Measurements from ENCODE around the gene ARFRP1.

DNA sequence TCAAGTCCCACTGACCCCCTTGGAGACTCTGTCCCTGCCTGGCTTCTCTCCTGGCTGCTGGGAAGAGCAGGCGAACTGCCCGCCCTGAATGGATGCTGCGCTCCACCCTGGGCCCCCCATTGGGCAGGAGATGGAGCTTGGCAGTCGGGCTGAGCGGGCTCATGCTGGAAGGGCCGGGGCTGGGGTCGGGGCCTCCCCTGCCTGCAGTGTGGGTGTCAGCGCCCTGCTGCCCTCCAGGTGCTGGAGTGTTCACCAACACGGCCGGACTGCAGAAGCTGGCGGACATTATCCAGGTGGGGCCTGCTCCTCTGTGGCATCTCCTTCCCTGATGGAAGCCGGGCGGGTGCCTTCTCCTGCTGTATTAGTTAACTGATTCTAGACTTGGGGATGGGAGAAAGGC lies 27.3 kb downstream of the ARFRP1 start:
- TF ChIP-seq, protein P1, sequence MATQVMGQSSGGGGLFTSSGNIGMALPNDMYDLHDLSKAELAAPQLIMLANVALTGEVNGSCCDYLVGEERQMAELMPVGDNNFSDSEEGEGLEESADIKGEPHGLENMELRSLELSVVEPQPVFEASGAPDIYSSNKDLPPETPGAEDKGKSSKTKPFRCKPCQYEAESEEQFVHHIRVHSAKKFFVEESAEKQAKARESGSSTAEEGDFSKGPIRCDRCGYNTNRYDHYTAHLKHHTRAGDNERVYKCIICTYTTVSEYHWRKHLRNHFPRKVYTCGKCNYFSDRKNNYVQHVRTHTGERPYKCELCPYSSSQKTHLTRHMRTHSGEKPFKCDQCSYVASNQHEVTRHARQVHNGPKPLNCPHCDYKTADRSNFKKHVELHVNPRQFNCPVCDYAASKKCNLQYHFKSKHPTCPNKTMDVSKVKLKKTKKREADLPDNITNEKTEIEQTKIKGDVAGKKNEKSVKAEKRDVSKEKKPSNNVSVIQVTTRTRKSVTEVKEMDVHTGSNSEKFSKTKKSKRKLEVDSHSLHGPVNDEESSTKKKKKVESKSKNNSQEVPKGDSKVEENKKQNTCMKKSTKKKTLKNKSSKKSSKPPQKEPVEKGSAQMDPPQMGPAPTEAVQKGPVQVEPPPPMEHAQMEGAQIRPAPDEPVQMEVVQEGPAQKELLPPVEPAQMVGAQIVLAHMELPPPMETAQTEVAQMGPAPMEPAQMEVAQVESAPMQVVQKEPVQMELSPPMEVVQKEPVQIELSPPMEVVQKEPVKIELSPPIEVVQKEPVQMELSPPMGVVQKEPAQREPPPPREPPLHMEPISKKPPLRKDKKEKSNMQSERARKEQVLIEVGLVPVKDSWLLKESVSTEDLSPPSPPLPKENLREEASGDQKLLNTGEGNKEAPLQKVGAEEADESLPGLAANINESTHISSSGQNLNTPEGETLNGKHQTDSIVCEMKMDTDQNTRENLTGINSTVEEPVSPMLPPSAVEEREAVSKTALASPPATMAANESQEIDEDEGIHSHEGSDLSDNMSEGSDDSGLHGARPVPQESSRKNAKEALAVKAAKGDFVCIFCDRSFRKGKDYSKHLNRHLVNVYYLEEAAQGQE (IDR thresholded peaks at IDR 0.05; ENCODE audit: insufficient read depth in 1 of 2, low read depth in 2 of 2, low read length in 2 of 2): no peak
- TF ChIP-seq POLR2AphosphoS5 (IDR thresholded peaks at IDR 0.05; ENCODE audit: low read depth, low read length) (no peak), SIN3A (IDR thresholded peaks at IDR 0.05; ENCODE audit: borderline replicate concordance, insufficient read depth, low read length) (no peak), FOXP2 (optimal IDR thresholded peaks at IDR 0.05; ENCODE audit: borderline replicate concordance, extremely low read depth, extremely low read length, insufficient read depth) (no peak), TAF1 (IDR thresholded peaks at IDR 0.05; ENCODE audit: borderline replicate concordance, insufficient read depth, low read length) (no peak)
